ENCODE results near the gene DMRTA2.
"Not testable (repeated sequence)": the region's sequence is repeated elsewhere in the genome, so short reads cannot be mapped to it uniquely, and the experiment has no call there.

Gene DMRTA2

DNA sequence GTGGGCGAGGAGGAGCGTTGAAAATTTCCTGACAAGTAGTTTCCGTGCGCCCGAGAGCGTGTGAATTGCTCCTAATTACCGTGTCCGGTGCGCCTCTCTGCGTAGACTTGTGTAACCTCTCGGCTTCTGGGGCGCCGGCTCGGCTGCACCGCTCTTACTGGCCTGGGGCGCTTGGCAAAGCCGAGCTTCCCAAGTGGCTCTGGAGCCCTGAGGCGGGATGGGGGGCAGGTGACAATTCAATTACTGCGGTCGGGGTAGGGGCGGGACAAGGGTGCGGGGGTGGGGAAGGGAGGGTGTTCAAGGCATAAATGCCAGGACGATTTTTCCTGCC lies 392 bp upstream of the DMRTA2 start:
- no peak for DNase-seq (ENCODE audit: low read depth)

DNA sequence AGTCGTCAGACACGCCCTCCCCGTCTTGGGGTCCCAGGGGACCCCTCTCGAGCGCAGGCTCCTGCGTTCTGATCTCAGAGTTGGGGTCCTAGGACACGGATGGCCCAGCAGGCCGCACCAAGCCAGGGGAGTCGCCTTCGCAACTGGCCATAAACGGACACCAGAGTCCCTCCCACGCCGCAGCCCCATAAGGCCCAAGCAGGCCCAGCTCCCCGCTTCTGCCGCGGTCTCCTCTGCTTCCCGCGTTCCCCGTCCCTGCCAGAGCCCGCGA lies 633 bp downstream of the DMRTA2 start:
- DNase-seq (ENCODE audit: low read depth): no peak

DNA sequence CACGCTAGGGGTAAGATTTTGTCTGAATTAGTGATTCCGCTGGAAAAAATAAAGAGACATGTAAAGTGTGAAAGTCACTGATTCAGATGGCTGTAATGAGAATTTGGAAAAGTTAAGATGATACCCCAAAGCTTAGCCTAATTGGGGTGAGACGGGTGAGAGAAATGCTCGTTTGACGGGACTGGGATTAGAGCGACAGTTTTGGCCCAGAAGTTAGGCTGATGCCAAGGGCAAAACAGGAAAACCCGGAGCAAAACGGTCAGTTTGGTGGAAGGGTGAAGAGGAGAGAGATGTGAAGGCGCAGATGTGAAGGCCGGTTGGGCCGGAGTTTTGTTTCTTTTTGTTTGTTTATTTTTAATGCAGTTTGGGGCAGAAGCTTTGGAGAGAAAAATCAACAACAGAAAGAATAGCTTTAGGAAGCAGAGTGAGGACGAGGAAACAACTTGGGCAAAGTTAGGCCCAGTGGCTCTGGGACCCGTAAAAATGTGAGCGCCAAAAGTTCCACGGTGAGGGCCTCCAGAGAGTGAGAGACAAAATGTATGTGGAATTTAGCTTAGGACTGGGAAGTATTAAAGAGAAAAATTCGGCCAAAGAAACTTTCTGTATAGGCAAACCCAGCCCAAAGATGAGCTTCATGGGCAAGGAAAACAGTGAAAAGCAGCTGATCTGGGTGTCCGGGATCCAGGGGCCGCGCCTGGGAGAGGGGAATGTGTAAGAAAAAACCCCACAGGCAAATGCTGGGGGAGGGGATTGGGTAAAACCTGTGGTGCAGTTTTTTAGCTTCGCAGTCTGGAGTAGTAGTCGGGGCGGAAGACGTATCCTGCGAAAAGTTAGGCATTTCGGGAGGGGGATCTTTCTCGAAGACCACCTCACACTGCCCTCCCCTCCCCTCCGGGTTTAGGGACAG lies 1.2 kb downstream of the DMRTA2 start:
- no peak for DNase-seq (ENCODE audit: low read depth)

- DNase-seq (ENCODE audit: low read depth): no peak
Measured at GRCh38 chr1:50421366-50421748, 1.9 kb downstream of the DMRTA2 start.

- no peak for DNase-seq (ENCODE audit: low read depth)
Measured at GRCh38 chr1:50420689-50421365, 2.4 kb downstream of the DMRTA2 start.

- no peak for DNase-seq (ENCODE audit: low read depth)
Measured at GRCh38 chr1:50419907-50420677, 3.2 kb downstream of the DMRTA2 start.

DNA sequence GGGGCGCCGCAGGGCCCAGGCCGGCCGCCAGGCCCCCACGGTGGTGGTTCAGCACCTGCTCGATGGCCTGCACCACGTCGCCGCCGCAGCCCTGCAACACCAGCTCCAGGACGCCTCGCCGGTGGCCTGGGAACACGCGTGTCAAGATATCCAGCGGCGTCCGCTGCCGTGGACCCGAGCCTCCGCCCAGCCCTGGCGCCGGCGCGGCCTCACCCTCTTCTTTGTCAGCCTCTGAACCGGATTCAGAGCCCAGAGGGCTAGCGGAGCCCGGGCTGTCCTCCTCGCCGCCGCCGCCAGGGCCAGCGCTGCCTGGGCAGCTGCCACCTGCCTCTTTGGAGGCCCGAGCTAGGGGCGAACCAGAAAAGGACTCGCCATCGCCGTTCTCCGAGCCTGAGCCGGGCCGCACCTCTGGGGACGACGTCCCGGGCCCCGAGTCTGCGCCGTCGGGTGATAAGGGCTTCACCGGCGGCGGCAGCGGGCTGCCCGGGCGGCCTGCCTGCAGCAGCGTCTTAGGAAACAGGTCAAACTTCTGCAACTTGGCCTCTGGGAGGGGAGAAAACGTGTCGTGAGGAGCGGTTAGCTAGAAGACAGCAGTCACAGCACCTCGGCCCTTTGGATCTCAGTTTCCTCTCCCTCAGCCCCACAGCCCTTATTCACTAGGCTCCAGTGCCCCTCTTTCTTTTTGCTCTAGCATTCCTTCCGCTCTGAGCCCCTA lies 3.9 kb downstream of the DMRTA2 start:
- DNase-seq (ENCODE audit: low read depth): no peak

DNA sequence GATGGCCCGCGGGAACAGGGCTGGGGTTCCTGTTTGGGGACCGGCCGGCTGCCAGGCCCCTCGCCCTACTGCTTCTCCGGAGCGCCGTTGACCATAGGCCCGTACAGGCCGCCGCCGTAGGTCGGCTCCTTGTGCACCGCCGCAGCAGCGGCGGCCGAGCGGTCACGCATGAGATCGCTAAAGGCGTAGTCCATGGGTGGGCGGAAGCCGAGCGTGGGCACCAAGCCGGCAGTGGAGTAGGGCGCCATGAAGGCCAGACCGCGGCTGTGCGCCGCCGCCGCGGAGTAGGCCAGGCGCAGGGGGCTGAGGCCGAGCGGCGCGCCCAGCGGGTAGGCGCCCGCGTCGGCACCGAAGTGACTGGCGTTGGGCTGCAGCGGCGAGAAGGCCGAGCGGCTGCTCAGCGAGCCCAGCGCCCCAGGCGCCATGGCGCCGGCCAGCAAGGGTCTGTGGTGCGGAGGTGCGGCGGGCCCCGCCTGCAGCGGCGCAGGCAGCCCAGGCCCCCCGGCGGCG lies 4.6 kb downstream of the DMRTA2 start:
- DNase-seq (ENCODE audit: low read depth): no peak

GRCh38 chr1:50417946-50418599 lies 5.2 kb downstream of the DMRTA2 start:
- DNase-seq (ENCODE audit: low read depth): no peak

DNA sequence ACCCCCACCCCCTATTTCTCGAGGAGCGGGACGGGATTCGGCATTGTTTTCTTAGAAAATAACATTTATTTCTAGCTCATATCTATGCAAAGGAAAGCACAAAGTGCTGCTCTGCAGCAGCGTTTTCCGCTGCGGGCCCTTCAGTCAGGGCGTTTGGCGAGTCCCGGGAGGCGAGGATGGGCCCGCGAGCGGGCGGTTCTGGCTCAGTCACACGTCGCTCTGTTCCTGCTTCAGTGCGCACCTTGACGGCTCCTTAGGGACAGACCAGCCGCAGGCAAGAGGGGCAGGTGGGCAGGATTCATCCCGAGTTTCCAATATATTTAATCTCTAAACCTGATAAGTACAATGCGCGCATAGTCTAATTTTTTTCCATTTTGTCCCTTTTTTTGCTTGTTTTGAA lies 5.7 kb downstream of the DMRTA2 start:
- no peak for DNase-seq (ENCODE audit: low read depth)

DNA sequence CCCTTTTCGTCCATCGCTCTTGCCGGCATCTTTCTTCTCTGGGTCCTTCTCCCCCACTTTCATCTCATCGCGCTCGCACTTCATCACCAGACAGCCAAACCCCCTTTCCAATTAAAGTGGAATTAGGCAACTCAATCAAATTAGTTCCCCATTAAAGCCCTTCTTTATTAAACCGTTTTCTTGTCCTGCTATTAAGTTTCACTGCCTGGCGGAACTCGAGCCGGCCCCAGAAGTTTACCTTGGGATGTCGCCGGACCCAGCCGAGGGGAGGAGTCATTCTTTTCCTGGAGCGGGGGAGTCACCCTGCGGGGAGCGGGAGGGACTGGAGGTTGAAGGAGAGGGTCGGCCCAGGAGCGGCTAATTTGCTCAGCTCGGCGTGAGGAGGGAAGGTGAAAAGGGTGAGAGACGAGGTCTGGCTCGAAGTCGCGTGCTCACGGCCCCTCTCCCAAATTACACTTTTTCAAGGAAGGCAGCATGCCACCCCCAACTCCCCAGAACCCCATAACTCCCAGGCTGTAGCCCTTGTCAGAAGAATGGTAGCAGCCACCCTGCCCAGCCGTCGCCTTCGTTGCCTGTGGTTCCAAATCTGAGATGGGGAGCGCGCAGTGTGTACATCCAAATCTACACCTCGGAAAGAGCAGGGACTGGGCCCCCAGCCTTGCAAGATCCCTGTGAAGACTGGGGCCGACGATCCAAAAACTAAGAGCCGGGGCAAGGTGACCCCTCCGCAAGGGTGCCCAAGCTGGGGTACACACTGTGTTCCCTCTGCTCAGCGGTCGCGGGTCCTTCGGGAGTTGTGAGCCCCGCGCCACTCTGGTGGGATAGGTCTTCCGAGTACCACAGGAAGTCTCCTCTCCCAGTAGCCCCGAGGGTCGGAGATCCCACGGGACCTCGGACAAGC lies 6.4 kb downstream of the DMRTA2 start:
- no peak for DNase-seq (ENCODE audit: low read depth)

- DNase-seq (ENCODE audit: low read depth): no peak
Measured at GRCh38 chr1:50416150-50416527, 7.1 kb downstream of the DMRTA2 start.

DNA sequence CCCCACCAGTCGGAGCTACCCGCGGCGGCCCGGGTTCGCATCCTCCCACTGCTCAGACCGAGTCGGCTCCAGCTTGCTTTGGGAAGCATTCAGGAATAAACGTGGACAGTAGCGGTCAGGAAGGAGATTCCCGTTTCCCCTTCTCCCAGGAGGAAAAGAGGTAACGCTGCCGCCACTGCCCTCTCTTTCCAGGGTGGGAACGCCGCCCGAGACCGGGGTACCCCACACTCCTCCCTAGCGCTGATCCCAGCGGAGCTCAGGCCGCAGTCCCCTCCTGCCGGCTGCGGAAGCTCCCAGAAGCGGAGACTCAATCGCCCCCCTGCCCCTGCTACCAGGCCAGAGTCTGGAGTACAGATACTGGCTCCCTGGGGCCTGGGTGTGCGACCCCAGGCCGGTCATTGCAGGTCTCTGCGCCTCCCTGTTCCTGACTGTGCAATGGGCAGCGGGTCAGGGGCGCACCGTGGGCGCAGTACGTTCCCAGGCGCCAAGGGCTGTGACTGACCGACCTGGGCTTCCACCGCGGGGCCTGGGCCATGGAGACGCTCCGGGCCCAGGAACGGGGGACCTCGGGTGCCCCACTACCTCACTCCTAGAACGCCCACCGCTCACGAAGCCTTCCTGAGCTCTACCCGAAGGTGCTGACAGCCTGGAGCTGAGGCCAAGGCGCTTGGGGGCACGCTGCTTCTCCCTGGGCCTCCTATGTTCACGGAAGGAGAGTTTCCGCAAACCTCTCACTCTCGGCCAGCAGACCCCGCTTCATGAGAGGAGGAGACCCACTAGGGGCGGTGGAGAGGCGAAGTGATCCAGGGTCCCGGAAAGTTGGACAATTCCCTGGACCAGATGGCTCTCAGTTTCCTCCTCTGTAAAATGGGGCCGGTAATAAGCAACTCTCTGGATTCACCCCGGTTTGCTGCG lies 7.8 kb downstream of the DMRTA2 start:
- DNase-seq (ENCODE audit: low read depth): no peak

GRCh38 chr1:50414853-50415234 lies 8.4 kb downstream of the DMRTA2 start:
- no peak for DNase-seq (ENCODE audit: low read depth)

DNA sequence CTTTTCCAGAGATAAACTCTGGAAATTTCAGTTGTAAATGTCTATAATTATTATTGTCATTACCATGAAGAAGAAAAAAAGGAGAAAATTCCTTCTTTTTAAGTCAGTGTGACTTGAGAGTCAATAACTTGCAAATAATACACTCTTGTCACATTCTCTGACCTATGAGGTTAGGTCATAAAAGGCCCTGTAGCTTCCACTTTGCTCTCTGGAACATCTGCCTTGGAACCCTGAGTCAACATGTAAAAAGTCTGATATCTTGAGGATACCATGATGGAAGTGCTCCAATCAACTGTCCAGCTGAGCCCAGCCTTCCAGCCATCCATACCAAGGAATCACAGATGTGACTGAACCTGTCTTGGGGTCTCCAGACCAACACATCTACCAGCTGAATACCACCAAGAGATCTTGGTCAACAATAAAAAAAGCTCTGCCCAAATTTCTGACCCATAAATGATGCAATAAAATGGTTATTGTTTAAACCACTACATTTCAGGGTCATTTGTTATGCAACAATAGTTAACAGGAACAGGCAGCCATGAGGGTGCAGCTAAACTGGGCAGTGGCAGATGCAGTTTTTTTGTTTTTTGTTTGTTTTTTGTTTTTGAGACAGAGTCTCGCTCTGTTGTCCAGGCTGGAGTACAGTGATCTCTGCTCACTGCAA lies 10.3 kb downstream of the DMRTA2 start:
- no peak for DNase-seq (ENCODE audit: low read depth)

GRCh38 chr1:50405814-50406213 lies 17.4 kb downstream of the DMRTA2 start:
- no peak for DNase-seq (ENCODE audit: low read depth)

- no peak for DNase-seq (ENCODE audit: low read depth)
Measured at GRCh38 chr1:50393522-50394120, 29.6 kb downstream of the DMRTA2 start.

- not testable (repeated sequence) for DNase-seq (ENCODE audit: low read depth)
Measured at GRCh38 chr1:50381551-50381950, 41.7 kb downstream of the DMRTA2 start.

DNA sequence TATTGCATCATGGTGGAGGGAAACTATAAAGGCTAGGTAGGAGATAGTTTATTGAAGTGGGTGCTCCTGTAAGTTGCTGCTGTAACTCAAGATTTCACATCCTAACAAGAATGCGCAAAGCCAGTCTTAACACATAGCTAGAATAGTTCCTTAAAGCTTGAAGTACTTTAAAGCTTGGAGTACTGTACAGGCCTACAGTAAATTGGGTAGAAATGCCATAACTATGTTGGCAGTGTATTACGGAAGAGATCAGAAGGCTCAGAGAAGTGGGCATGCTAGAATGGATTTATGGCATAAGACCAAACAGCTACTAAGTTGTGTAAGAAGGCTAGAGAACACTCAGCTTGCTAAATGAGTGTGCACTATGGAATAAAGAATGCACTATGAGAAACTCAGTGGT lies 44.5 kb downstream of the DMRTA2 start:
- DNase-seq (ENCODE audit: low read depth): no peak

Measured in activated T-cell treated with anti-CD3 and anti-CD28 coated beads for 24 hours (primary cell).